A673 (cell line): Measurements from ENCODE around the gene PLEKHA3. TPM values are rescaled to one million over a fixed set of nuclear protein-coding genes. Genes with fewer than 3 reads are reported as not detected.
"Not testable (repeated sequence)": the region's sequence is repeated elsewhere in the genome, so short reads cannot be mapped to it uniquely, and the experiment has no call there.

ENCODE experiments used
- BruUV-seq: library from RNA; stranded (reverse); fragments of 400-500 nt; replicated peaks from 2 replicates; lab custom pipeline; 2021; lab: Mats Ljungman, UMichigan
- CTCF ChIA-PET: fragments of 300-600 bp; sonication (Branson Sonifier 250); formaldehyde crosslinking; loops from one replicate; lab custom pipeline; 2022; ENCODE audit warnings: antibody characterized with exemption; lab: Charles Lee
- POLR2A ChIA-PET: fragments of 300-600 bp; sonication (Branson Sonifier 250); formaldehyde crosslinking; loops from one replicate; lab custom pipeline; 2022; ENCODE audit warnings: antibody characterized with exemption; ENCODE audit not compliant: low non-redundant PET; lab: Charles Lee
- DNase-seq: peaks from one replicate; pipeline ENCODE4 v3.0.0-alpha.2; 2015; ENCODE audit warnings: low spot score
- H3K27ac ChIP-seq: fragments of 200-600 bp; sonication (generic); 2 replicates; pipeline ENCODE4 v1.5.1; 2016; ENCODE audit warnings: mixed run types, low read depth, mild to moderate bottlenecking, mixed read lengths, antibody characterized with exemption, low read length; ENCODE audit not compliant: poor library complexity, severe bottlenecking
- H3K27me3 ChIP-seq: fragments of 200-600 bp; sonication (generic); replicated peaks from 2 replicates; pipeline ENCODE4 v1.6.1; 2017; ENCODE audit warnings: mixed run types, low read depth, mild to moderate bottlenecking, mixed read lengths, antibody characterized with exemption, low read length; ENCODE audit not compliant: insufficient read depth, poor library complexity
- H3K36me3 ChIP-seq: fragments of 200-600 bp; sonication (generic); 2 replicates; pipeline ENCODE4 v1.6.1; 2016; ENCODE audit warnings: mixed run types, mild to moderate bottlenecking, mixed read lengths, antibody characterized with exemption, low read length; ENCODE audit not compliant: insufficient read depth, poor library complexity, severe bottlenecking
- H3K4me1 ChIP-seq: fragments of 200-600 bp; sonication (generic); 2 replicates; pipeline ENCODE4 v1.6.1; 2017; ENCODE audit warnings: mixed run types, mild to moderate bottlenecking, mixed read lengths, antibody characterized with exemption, low read length; ENCODE audit not compliant: insufficient read depth, poor library complexity, severe bottlenecking
- H3K4me3 ChIP-seq: fragments of 200-600 bp; sonication (generic); 2 replicates; pipeline ENCODE4 v1.5.1; 2016; ENCODE audit warnings: low read depth, mixed run types, mild to moderate bottlenecking, mixed read lengths, low read length; ENCODE audit not compliant: poor library complexity, severe bottlenecking
- H3K9me3 ChIP-seq: fragments of 200-600 bp; sonication (generic); 2 replicates; pipeline ENCODE4 v1.6.1; 2016; ENCODE audit warnings: mixed run types, low read depth, mild to moderate bottlenecking, mixed read lengths, antibody characterized with exemption, low read length; ENCODE audit not compliant: poor library complexity, severe bottlenecking
- CTCF ChIP-seq: fragments of 300-800, 200-600 bp; sonication (generic); conservative IDR thresholded peaks from 2 replicates; pipeline ENCODE4 v1.5.1; 2017; ENCODE audit warnings: low read depth, mild to moderate bottlenecking, antibody characterized with exemption, low read length, moderate library complexity, mixed read lengths
- EZH2 ChIP-seq: fragments of 200-600 bp; sonication (generic); IDR thresholded peaks from 2 replicates; pipeline ENCODE4 v1.6.1; 2017; ENCODE audit warnings: borderline replicate concordance, low read depth, mild to moderate bottlenecking, mixed read lengths, antibody characterized with exemption, low read length; ENCODE audit not compliant: poor library complexity, severe bottlenecking
- intact Hi-C: fragments of 100-400 bp; cut with micrococcal nuclease; formaldehyde crosslinking; loops from one replicate; pipeline ENCODE4 v1.10.0; 2022; ENCODE audit not compliant: unreplicated experiment
- total RNA-seq: library from RNA; stranded (reverse); gene quantifications from 2 replicates; pipeline ENCODE4 v1.2.3, GENCODE V29; 2021

The PLEKHA3 gene
- total RNA-seq, 1 experiment from 2014 or later, result 27.0 TPM

DNA sequence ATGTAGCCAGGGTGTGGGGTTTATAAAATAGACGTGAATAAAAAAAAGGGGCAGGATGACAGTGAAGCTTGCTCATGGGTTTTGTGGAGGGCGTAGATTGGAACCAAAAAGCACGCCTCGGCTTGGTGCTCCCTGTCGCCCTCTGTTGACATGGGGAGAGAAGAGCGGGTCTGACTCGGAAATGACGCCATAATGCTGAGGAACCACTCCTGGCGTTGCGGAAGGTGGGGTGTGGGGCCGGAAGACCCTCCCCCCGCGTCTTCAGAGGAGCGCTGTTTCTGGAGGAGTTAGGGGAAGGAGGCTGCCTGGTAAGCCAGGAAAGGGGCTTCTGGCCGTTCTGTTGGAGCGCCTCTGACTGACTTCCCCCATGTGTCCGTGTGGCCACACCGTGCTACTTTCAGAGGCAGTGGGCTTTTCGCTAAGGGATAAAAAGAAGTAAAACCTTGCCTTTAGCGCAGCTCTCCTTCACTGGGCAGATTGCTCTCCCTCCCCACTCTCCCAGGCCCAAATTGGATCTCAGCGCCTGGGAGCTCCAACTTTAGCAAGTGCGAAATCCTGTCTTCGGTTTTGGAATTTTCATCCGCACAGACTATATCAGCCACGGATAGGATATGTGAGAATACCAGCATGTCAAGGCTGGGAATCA lies 42.8 kb downstream of the PLEKHA3 start:
- Histone ChIP-seq H3K4me3 (peak overlapping the region; percentile 60), H3K36me3 (no peaks in the 10 kb centered on the region), H3K9me3 (no peaks in the 10 kb centered on the region), H3K27ac (peak overlapping the region; percentile 58), H3K27me3 (no peaks in the 10 kb centered on the region), H3K4me1 (peaks cover 3% of the 10 kb centered on the region)
- DNase-seq, result peak; percentile 89
- intact Hi-C loops, result no loop called here
- TF ChIP-seq EZH2 (no peak), CTCF (peak; percentile 82)
- ChIA-PET CTCF (interaction anchor here (0.6 kb wide), 2 partner anchors 35 to 52 kb away, joined by 3 to 5 read pairs; no protein-coding TSS in a partner anchor), POLR2A (no interaction called here)
- TSS peak; percentile 44 for BruUV-seq

- ChIA-PET CTCF (no interaction called here), POLR2A (no interaction called here)
- intact Hi-C loops, result no loop called here
- Histone ChIP-seq H3K27ac (peak overlapping the region; percentile 58), H3K27me3 (no peaks in the 10 kb centered on the region), H3K4me1 (peaks cover 3% of the 10 kb centered on the region), H3K36me3 (no peaks in the 10 kb centered on the region), H3K9me3 (no peaks in the 10 kb centered on the region), H3K4me3 (peak overlapping the region; percentile 60)
- DNase-seq, result no peak
- TF ChIP-seq EZH2 (no peak), CTCF (no peak)
- BruUV-seq, result no TSS peak
These were observed 43.4 kb downstream of the PLEKHA3 start for GRCh38 chr2:178523596-178524134.

DNA sequence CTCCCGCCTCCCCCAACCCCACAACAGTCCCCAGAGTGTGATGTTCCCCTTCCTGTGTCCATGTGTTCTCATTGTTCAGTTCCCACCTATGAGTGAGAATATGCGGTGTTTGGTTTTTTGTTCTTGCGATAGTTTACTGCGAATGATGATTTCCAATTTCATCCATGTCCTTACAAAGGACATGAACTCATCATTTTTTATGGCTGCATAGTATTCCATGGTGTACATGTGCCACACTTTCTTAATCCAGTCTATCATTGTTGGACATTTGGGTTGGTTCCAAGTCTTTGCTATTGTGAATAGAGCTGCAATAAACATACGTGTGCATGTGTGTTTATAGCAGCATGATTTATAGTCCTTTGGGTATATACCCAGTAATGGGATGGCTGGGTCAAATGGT lies 44.8 kb downstream of the PLEKHA3 start:
- H3K27ac ChIP-seq, POLR2A ChIA-PET, H3K4me1 ChIP-seq, H3K36me3 ChIP-seq, H3K27me3 ChIP-seq, H3K9me3 ChIP-seq, DNase-seq, CTCF ChIA-PET, H3K4me3 ChIP-seq, intact Hi-C loops, BruUV-seq: not testable (repeated sequence)

- POLR2A ChIA-PET, H3K4me3 ChIP-seq, H3K9me3 ChIP-seq, H3K27me3 ChIP-seq, DNase-seq, BruUV-seq, CTCF ChIA-PET, H3K4me1 ChIP-seq, H3K27ac ChIP-seq, intact Hi-C loops, H3K36me3 ChIP-seq: not testable (repeated sequence)
These were observed 45.2 kb downstream of the PLEKHA3 start for GRCh38 chr2:178525460-178525859.
